SK-N-SH (cell line): ENCODE data around the gene KRT40. TPM values are rescaled to one million over a fixed set of nuclear protein-coding genes. Genes with fewer than 3 reads are reported as not detected.

Experiments
- CTCF ChIA-PET: fragments of 300-600, 350-600 bp; formaldehyde crosslinking; extraction: SDS; loops from one replicate; lab custom pipeline; 2021; lab: Yijun Ruan, JAX
- POLR2A ChIA-PET: fragments of 350-600 bp; sonication (Branson Sonifier 250); formaldehyde crosslinking; extraction: SDS; loops from one replicate; lab custom pipeline; 2020; ENCODE audit warnings: antibody characterized with exemption, inconsistent platforms; lab: Yijun Ruan, JAX
- DNase-seq: peaks from one replicate; pipeline ENCODE4 v3.0.0; 2012
- H2AFZ ChIP-seq: fragments of 200-600 bp; sonication (generic); 2 replicates; pipeline ENCODE4 v1.8.1; 2016; ENCODE audit warnings: antibody characterized with exemption, mild to moderate bottlenecking, low read depth
- H3F3A ChIP-seq: fragments of 200-600 bp; sonication (generic); replicated peaks from 2 replicates; pipeline ENCODE3; 2016; ENCODE audit warnings: antibody characterized with exemption, mild to moderate bottlenecking; ENCODE audit not compliant: insufficient read depth
- H3K27ac ChIP-seq, 2 experiments: fragments of 200-500 bp in 1 of 2; fragments of 200-600 bp in 1 of 2; sonication (Bioruptor generic) in 1 of 2; sonication (generic), shearing (Covaris generic) in 1 of 2; 2 replicates each; pipeline versions ENCODE4 v1.5.1 to v1.6.1; 2014 to 2016; ENCODE audit warnings: low read depth in 2 of 2, inconsistent platforms in 1 of 2, low read length in 1 of 2, mild to moderate bottlenecking in 1 of 2, mixed read lengths in 1 of 2
- H3K27me3 ChIP-seq: fragments of 200-600 bp; sonication (generic), shearing (Covaris generic); 2 replicates; pipeline ENCODE4 v1.6.1; 2016; ENCODE audit warnings: mixed run types; ENCODE audit not compliant: insufficient read depth
- H3K36me3 ChIP-seq, 2 experiments: fragments of 200-500 bp in 1 of 2; fragments of 200-600 bp in 1 of 2; sonication (Bioruptor generic) in 1 of 2; sonication (generic) in 1 of 2; replicated peaks in 1 of 2; 2 replicates each; pipeline versions ENCODE3 to v1.5.1; 2014 to 2016; ENCODE audit warnings: low read length in 1 of 2, mild to moderate bottlenecking in 1 of 2; ENCODE audit not compliant: insufficient read depth in 2 of 2, control insufficient read depth in 1 of 2
- H3K4me1 ChIP-seq, 2 experiments: fragments of 200-500 bp in 1 of 2; fragments of 200-600 bp in 1 of 2; sonication (Bioruptor generic) in 1 of 2; sonication (generic), shearing (Covaris generic) in 1 of 2; 2 replicates each; pipeline versions ENCODE4 v1.5.1 to v1.6.1; 2014 to 2016; ENCODE audit warnings: low read depth in 1 of 2, low read length in 1 of 2, mixed run types in 1 of 2; ENCODE audit not compliant: insufficient read depth in 2 of 2, control insufficient read depth in 1 of 2
- H3K4me2 ChIP-seq: fragments of 200-600 bp; sonication (generic), shearing (Covaris generic); 2 replicates; pipeline ENCODE4 v1.6.1; 2017; ENCODE audit warnings: mixed run types
- H3K4me3 ChIP-seq, 2 experiments: fragments of 200-500 bp in 1 of 2; fragments of 200-600 bp in 1 of 2; sonication (Bioruptor generic) in 1 of 2; sonication (generic), shearing (Covaris generic) in 1 of 2; 2 replicates each; pipeline versions ENCODE4 v1.5.1 to v1.8.1; 2014 to 2016; ENCODE audit warnings: low read depth in 2 of 2, inconsistent platforms in 1 of 2, low read length in 1 of 2, mild to moderate bottlenecking in 1 of 2, mixed read lengths in 1 of 2, moderate library complexity in 1 of 2
- H3K79me2 ChIP-seq: fragments of 200-600 bp; sonication (generic); 2 replicates; pipeline ENCODE4 v1.8.1; 2017; ENCODE audit warnings: mild to moderate bottlenecking; ENCODE audit not compliant: insufficient read depth
- H3K9ac ChIP-seq: fragments of 200-600 bp; sonication (generic); 2 replicates; pipeline ENCODE4 v1.6.1; 2017; ENCODE audit warnings: mixed run types
- H3K9me2 ChIP-seq: fragments of 200-600 bp; sonication (generic); 2 replicates; pipeline ENCODE4 v1.6.1; 2017; ENCODE audit warnings: mixed run types
- H3K9me3 ChIP-seq: fragments of 200-600 bp; sonication (generic); 2 replicates; pipeline ENCODE4 v1.6.1; 2017; ENCODE audit warnings: mixed run types, mild to moderate bottlenecking, moderate library complexity
- H4K20me1 ChIP-seq: fragments of 200-600 bp; sonication (generic); 2 replicates; pipeline ENCODE4 v1.6.1; 2017; ENCODE audit warnings: mild to moderate bottlenecking, mixed run types; ENCODE audit not compliant: insufficient read depth
- CTCF ChIP-seq: fragments of 200-600 bp; sonication (generic); IDR thresholded peaks from 2 replicates; pipeline ENCODE4 v1.6.1; 2017; ENCODE audit warnings: antibody characterized with exemption, mild to moderate bottlenecking, moderate library complexity
- GABPA ChIP-seq: IDR thresholded peaks from 2 replicates; pipeline ENCODE4 v1.4.0; 2012; ENCODE audit warnings: low read depth, mild to moderate bottlenecking
- GATA2 ChIP-seq: sonication (generic); formaldehyde crosslinking; IDR thresholded peaks from 2 replicates; pipeline ENCODE4 v1.5.0; 2020; ENCODE audit warnings: mild to moderate bottlenecking, missing genetic modification reagents
- MXI1 ChIP-seq: IDR thresholded peaks from 2 replicates; pipeline ENCODE4 v1.6.1; 2012; ENCODE audit warnings: mild to moderate bottlenecking, low read depth, low read length, improper control_type of control experiment
- POLR2AphosphoS5 ChIP-seq: IDR thresholded peaks from 2 replicates; pipeline ENCODE4 v1.6.1; 2012; ENCODE audit warnings: low read depth, low read length
- RAD21 ChIP-seq: IDR thresholded peaks from 2 replicates; pipeline ENCODE4 v1.6.1; 2012; ENCODE audit warnings: mild to moderate bottlenecking, low read length
- TAF1 ChIP-seq: IDR thresholded peaks from 2 replicates; pipeline ENCODE4 v1.6.1; 2012; ENCODE audit warnings: low read depth, mild to moderate bottlenecking, low read length, moderate library complexity, borderline replicate concordance
- WGBS: methylation state at CpG from one replicate; pipeline ENCODE4 v1.1.6; 2017; ENCODE audit warnings: low lambda C conversion rate; 5-methylcytosine and 5-hydroxymethylcytosine counted together
- polyA plus RNA-seq, 3 experiments: library from polyadenylated mRNA; depleted of rRNA; stranded (reverse); fragments of >200 nt; gene quantifications; 2 replicates each; pipeline ENCODE4 v1.2.3, GENCODE V29; 2012
- TF ChIP-seq, protein P1 (sequence below): IDR thresholded peaks from 2 replicates; pipeline ENCODE4 v1.4.0; 2012; ENCODE audit warnings: low read depth, borderline replicate concordance
- TF ChIP-seq, protein P2 (sequence below): fragments of 150-350 bp; IDR thresholded peaks from 2 replicates; pipeline ENCODE4 v1.6.1; 2016; ENCODE audit warnings: mild to moderate bottlenecking, low read depth, low read length

The KRT40 gene
- polyA plus RNA-seq, 1 of the 3 experiments (the other 2 are of a cell fraction), result not detected

DNA sequence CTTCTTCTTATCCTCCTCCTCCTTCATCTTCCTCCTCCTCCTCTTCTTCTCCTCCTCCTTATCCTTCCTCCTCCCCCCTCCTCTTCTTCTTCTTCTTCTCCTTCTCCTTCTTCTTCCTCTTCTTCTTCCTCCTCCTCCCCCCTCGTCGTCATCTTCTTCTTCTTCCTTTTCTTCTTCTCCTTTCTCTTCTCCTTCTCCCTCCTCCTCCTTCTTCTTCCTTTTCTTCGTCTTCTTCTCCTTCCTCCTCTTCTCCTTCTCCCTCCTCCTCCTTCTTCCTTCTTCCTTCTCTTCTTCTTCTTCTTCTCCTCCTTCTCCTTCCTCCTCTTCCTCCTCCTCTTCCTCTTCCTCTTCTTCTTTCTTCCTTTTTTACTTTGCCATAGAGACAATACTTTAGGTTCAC, 41.6 kb downstream of the KRT40 start:
- no peak for TF ChIP-seq CTCF
- no peak for TF ChIP-seq RAD21
- TF ChIP-seq GABPA, result no peak
- TF ChIP-seq, protein P1, sequence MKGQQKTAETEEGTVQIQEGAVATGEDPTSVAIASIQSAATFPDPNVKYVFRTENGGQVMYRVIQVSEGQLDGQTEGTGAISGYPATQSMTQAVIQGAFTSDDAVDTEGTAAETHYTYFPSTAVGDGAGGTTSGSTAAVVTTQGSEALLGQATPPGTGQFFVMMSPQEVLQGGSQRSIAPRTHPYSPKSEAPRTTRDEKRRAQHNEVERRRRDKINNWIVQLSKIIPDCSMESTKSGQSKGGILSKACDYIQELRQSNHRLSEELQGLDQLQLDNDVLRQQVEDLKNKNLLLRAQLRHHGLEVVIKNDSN, result no peak
- TF ChIP-seq TAF1, result no peak
- TF ChIP-seq POLR2AphosphoS5, result no peak
- no peaks in the 10 kb centered on the region for H3K9me2 ChIP-seq
- POLR2A ChIA-PET, result no interaction called here
- H3K79me2 ChIP-seq, result no peaks in the 10 kb centered on the region
- WGBS, result 12% methylated on average over 3 of the region's 3 CpGs
- no peaks in the 10 kb centered on the region for H3K36me3 ChIP-seq
- peaks cover 68% of the 10 kb centered on the region; the same call in 1 of the 2 replicates for H3K27me3 ChIP-seq
- H3K27ac ChIP-seq, result no peak overlapping the region
- DNase-seq, result no peak
- H3K9ac ChIP-seq, result no peak overlapping the region
- no peak overlapping the region for H2AFZ ChIP-seq
- CTCF ChIA-PET, result interaction anchor here (1.3 kb wide), 1 partner anchor 323 kb away, joined by 3 read pairs; no protein-coding TSS in a partner anchor
- no peaks in the 10 kb centered on the region for H3K4me1 ChIP-seq
- no peaks in the 10 kb centered on the region for H3K9me3 ChIP-seq
- H3F3A ChIP-seq, result no peaks in the 10 kb centered on the region
- H3K4me3 ChIP-seq, result no peak overlapping the region
- no peak overlapping the region for H3K4me2 ChIP-seq
- no peaks in the 10 kb centered on the region for H4K20me1 ChIP-seq

- H3K9me2 ChIP-seq, result no peaks in the 10 kb centered on the region
- no peak overlapping the region for H3K9ac ChIP-seq
- H3K9me3 ChIP-seq, result no peaks in the 10 kb centered on the region
- no peak overlapping the region for H3K4me2 ChIP-seq
- POLR2A ChIA-PET, result no interaction called here
- H3K36me3 ChIP-seq, result no peaks in the 10 kb centered on the region
- WGBS, result 39% methylated on average over 6 of the region's 6 CpGs
- H3K4me3 ChIP-seq, result no peak overlapping the region
- no peaks in the 10 kb centered on the region for H4K20me1 ChIP-seq
- no peak for DNase-seq
- CTCF ChIA-PET, result interaction anchor here (1.3 to 1.4 kb wide), 2 partner anchors 24 to 608 kb away, joined by 3 to 4 read pairs; no protein-coding TSS in a partner anchor
- H3K27ac ChIP-seq, result no peak overlapping the region
- H2AFZ ChIP-seq, result no peak overlapping the region
- peaks cover 68% of the 10 kb centered on the region for H3K27me3 ChIP-seq
- no peaks in the 10 kb centered on the region for H3K79me2 ChIP-seq
- TF ChIP-seq, protein P2, sequence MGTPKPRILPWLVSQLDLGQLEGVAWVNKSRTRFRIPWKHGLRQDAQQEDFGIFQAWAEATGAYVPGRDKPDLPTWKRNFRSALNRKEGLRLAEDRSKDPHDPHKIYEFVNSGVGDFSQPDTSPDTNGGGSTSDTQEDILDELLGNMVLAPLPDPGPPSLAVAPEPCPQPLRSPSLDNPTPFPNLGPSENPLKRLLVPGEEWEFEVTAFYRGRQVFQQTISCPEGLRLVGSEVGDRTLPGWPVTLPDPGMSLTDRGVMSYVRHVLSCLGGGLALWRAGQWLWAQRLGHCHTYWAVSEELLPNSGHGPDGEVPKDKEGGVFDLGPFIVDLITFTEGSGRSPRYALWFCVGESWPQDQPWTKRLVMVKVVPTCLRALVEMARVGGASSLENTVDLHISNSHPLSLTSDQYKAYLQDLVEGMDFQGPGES, result no peak
- no peak for TF ChIP-seq POLR2AphosphoS5
- TF ChIP-seq MXI1, result no peak
- TF ChIP-seq GATA2 (CRISPR knock-in tag), result no peak
- no peaks in the 10 kb centered on the region for H3F3A ChIP-seq
- no peaks in the 10 kb centered on the region for H3K4me1 ChIP-seq
Measured at GRCh38 chr17:40940266-40940665, 43.9 kb downstream of the KRT40 start.
